GM12891 (cell line): ENCODE measurements around the gene SORCS2.

Experiments used
- PAX5 ChIP-seq: IDR thresholded peaks from 2 replicates; pipeline ENCODE4 v1.6.1; 2011; ENCODE audit warnings: low read length, moderate library complexity, mild to moderate bottlenecking; ENCODE audit not compliant: insufficient read depth, severe bottlenecking
- POLR2A ChIP-seq: IDR thresholded peaks from 2 replicates; pipeline ENCODE4 v1.6.1; 2011; ENCODE audit warnings: low read depth, low read length, control low read depth

DNA sequence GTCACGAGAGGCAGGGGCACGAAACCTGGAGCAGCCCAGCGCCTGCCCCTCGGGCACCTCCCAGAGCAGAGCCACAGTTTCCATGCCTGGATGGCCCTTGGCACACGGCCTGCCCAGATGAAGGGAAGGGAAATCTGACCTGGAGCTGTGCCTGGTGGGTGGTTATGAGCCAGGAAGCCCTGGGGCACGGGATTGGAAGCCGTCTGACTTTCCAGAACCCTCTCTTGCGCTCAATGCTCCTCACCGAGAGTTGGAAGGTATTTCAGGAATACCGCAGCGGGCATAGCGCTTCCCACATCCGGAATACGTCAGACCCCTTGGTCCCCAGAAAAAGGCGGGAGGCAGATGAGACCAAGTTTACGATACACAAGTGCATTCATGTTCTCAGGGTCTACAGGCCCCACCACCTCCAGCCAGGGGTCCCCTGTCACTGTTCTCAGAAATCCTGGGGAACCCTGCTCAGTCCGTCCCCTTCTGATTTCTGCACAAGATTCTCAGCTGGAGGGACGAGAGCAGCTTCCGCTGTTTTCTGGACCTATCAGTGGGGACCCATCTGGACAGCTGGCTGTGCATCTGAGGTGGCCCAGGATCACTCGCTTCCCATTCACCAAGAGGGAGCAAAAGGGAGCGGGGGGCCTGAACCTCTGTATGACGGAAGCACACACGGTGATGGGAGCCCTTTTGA lies 574.5 kb downstream of the SORCS2 start:
- TF ChIP-seq PAX5, result no peak
- no peak for TF ChIP-seq POLR2A
